ENCODE results near the gene ZDHHC7. TPM values are rescaled to one million over a fixed set of nuclear protein-coding genes. Genes with fewer than 3 reads are reported as not detected.
A peak's percentile ranks its signal among the peaks of the same experiment; 100 is the strongest.

The ZDHHC7 gene
- polyA plus RNA-seq, 2 of the 4 experiments (the other 2 are of a cell fraction), result 42.3 to 58.0 TPM

DNA sequence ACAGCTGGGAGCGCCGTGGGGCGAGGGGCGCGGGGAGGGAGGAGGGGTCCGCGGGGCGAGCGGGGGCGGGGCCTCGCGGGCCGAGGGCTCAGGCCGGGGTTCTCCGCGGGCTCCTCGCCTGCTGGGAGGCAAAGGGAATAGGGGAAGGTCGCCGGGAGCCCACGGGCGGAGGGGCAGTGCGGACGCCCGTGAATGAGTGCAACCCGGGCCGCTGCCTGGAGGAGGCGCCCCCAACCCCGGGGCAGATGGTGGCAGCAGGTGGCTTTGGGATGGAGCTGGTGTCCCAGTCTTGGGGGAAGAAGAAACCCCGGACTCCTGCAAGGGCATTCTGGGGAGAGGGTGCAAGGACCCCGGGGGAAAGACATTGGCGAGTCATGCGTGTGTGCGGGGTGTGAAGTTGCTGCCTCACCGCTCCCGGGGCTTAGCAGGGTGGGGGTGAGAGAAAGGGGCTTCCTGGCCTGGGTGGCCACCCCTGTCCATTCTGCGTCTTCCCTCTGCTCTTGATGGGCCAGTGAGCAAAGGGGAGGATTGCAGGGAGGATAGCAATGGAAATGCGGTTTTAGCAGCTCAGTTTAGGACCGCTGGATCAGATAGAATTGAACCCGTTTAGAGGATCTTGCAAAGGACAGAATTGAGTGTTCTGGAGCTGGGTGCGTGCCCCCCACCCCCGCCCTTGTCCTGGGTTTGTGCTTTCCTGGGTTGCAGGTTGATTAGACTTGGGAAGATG is 16.8 kb upstream of the ZDHHC7 start:
- peak; percentile 39 to 43; a peak in 4 of 6 replicates for ATAC-seq
- Histone ChIP-seq H3K4me3 (peak overlapping the region; percentile 85), H3K9me3 (no peaks in the 10 kb centered on the region), H3K4me2 (peak overlapping the region; percentile 78), H3K27ac (peak overlapping the region; percentile 75 to 92), H3K4me1 (peaks cover 31% of the 10 kb centered on the region)
- WGBS (ENCODE audit: missing lambda C conversion rate), result 11% methylated on average over 24 of the region's 41 CpGs
- no peak for FAIRE-seq
- TF ChIP-seq ZFP36 (IDR thresholded peaks at IDR 0.05; ENCODE audit: borderline replicate concordance, partially characterized antibody) (peak; percentile 89), FOXS1 (CRISPR knock-in tag; IDR thresholded peaks at IDR 0.05) (no peak)
- DNase-seq (ENCODE audit: low read depth in 1 of 2, low spot score in 1 of 2), result no peak
- POLR2A ChIA-PET, result interaction anchor here (0.7 to 1.6 kb wide), 3 partner anchors 17 to 55 kb away, joined by 3 to 16 read pairs (median 4); partner anchors contain the start of gene ZDHHC7
- CTCF ChIA-PET, result interaction anchor here (1.0 to 2.9 kb wide), 9 partner anchors 11 to 274 kb away, joined by 3 to 19 read pairs (median 5); no protein-coding TSS in a partner anchor

- ChIA-PET CTCF (interaction anchor here (0.7 to 2.9 kb wide), 13 partner anchors 11 to 296 kb away, joined by 3 to 19 read pairs (median 5); no protein-coding TSS in a partner anchor), POLR2A (interaction anchor here (0.7 to 1.6 kb wide), 5 partner anchors 16 to 55 kb away, joined by 3 to 16 read pairs (median 4); partner anchors contain the start of gene ZDHHC7)
- Histone ChIP-seq H3K4me1 (peaks cover 31% of the 10 kb centered on the region), H3K27ac (peak within 1 kb of the TSS; percentile 75 to 92), H3K4me2 (peak within 1 kb of the TSS; percentile 78), H3K9me3 (no peaks in the 10 kb centered on the region), H3K4me3 (peak within 1 kb of the TSS; percentile 85)
- TF ChIP-seq TFCP2L1 (CRISPR knock-in tag; IDR thresholded peaks at IDR 0.05), result no peak
- TF ChIP-seq, protein P1, sequence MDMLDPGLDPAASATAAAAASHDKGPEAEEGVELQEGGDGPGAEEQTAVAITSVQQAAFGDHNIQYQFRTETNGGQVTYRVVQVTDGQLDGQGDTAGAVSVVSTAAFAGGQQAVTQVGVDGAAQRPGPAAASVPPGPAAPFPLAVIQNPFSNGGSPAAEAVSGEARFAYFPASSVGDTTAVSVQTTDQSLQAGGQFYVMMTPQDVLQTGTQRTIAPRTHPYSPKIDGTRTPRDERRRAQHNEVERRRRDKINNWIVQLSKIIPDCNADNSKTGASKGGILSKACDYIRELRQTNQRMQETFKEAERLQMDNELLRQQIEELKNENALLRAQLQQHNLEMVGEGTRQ (IDR thresholded peaks at IDR 0.05), result peak; percentile 94
- no peak for TF ChIP-seq CBX2 (IDR thresholded peaks at IDR 0.05; ENCODE audit: borderline replicate concordance, low read depth)
- TF ChIP-seq, protein P2, sequence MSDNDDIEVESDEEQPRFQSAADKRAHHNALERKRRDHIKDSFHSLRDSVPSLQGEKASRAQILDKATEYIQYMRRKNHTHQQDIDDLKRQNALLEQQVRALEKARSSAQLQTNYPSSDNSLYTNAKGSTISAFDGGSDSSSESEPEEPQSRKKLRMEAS (IDR thresholded peaks at IDR 0.05), result peak; percentile 72
- TF ChIP-seq PHF8 (IDR thresholded peaks at IDR 0.05; ENCODE audit: borderline replicate concordance, low read depth), result peak; percentile 84
- peak; percentile 80; the same call in 1 of the 3 replicates for TF ChIP-seq BCL3 (IDR thresholded peaks at IDR 0.05)
- TF ChIP-seq PBX3 (IDR thresholded peaks at IDR 0.05), result peak; percentile 93
- TF ChIP-seq JUN (IDR thresholded peaks at IDR 0.05), result peak; percentile 41 to 72; a peak in 3 of 5 replicates
- 0 out of 2 replicates have a peak, but pooled peaks have one; percentile 33 for TF ChIP-seq HOXB5 (CRISPR knock-in tag; IDR thresholded peaks at IDR 0.05)
- TF ChIP-seq BHLHE40 (IDR thresholded peaks at IDR 0.05; ENCODE audit: low read depth, low read length), result peak; percentile 12; the same call in 1 of the 2 replicates
- peak; percentile 80 for TF ChIP-seq POLR2A (IDR thresholded peaks at IDR 0.05; ENCODE audit: low read length)
- 2% methylated on average over 7 of the region's 59 CpGs for WGBS (ENCODE audit: missing lambda C conversion rate)
- ATAC-seq (peak; percentile 91 to 92), DNase-seq (ENCODE audit: low read depth in 1 of 2, low spot score in 1 of 2) (peak; percentile 86 to 92), FAIRE-seq (no peak)
These were observed 16.1 kb upstream of the ZDHHC7 start, which contains the start of gene KIAA0513 for GRCh38 chr16:85027349-85027957. KIAA0513 (plus strand) TSS chr16:85027795; CDS start chr16:85067072, 39,277 bp downstream.

- no peaks in the 10 kb centered on the region for H3K9me3 ChIP-seq
- TF ChIP-seq ATOH8 (CRISPR knock-in tag; IDR thresholded peaks at IDR 0.05; ENCODE audit: low read depth) (no peak), SMC3 (IDR thresholded peaks at IDR 0.05) (no peak), ZFP36 (IDR thresholded peaks at IDR 0.05; ENCODE audit: borderline replicate concordance, partially characterized antibody) (no peak), MAZ (IDR thresholded peaks at IDR 0.05; ENCODE audit: borderline replicate concordance, low read depth, low read length) (no peak), CBX2 (IDR thresholded peaks at IDR 0.05; ENCODE audit: borderline replicate concordance, low read depth) (no peak), RFX5 (IDR thresholded peaks at IDR 0.05) (no peak), HOXB13 (CRISPR knock-in tag; IDR thresholded peaks at IDR 0.05; ENCODE audit: low read depth) (no peak), BHLHE40 (IDR thresholded peaks at IDR 0.05; ENCODE audit: low read depth, low read length) (no peak), JUNB (IDR thresholded peaks at IDR 0.05) (no peak)
- CTCF ChIA-PET, result interaction anchor here (0.6 to 2.9 kb wide), 11 partner anchors 11 to 295 kb away, joined by 3 to 19 read pairs (median 4); no protein-coding TSS in a partner anchor
- H3K27ac ChIP-seq, result peak overlapping the region; percentile 75 to 92
- FAIRE-seq (no peak), ATAC-seq (no peak), DNase-seq (ENCODE audit: low read depth in 1 of 2, low spot score in 1 of 2) (no peak)
- WGBS (ENCODE audit: missing lambda C conversion rate), result 58% methylated on average over 4 of the region's 4 CpGs
- peak overlapping the region; percentile 85 for H3K4me3 ChIP-seq
- POLR2A ChIA-PET, result interaction anchor here (0.5 to 1.6 kb wide), 5 partner anchors 15 to 54 kb away, joined by 3 to 16 read pairs (median 4); partner anchors contain the start of gene ZDHHC7
- H3K4me2 ChIP-seq, result peak overlapping the region; percentile 78
- peaks cover 31% of the 10 kb centered on the region for H3K4me1 ChIP-seq
These were observed 15.4 kb upstream of the ZDHHC7 start for GRCh38 chr16:85026703-85027102.
